GM12801 (cell line): ENCODE results near the gene CSTF2T.

ENCODE experiments used
- CTCF ChIP-seq: IDR thresholded peaks from one replicate; pipeline ENCODE4 v1.5.1; 2011; ENCODE audit warnings: control low read depth; ENCODE audit not compliant: insufficient read length; ENCODE audit errors: extremely low read depth

Gene CSTF2T

GRCh38 chr10:51698473-51699063 lies 827 bp downstream of the CSTF2T start:
- TF ChIP-seq CTCF: no peak

GRCh38 chr10:51696251-51696650 lies 3.1 kb downstream of the CSTF2T start:
- no peak for TF ChIP-seq CTCF

- no peak for TF ChIP-seq CTCF
Observed at GRCh38 chr10:51694086-51694768, 5.2 kb downstream of the CSTF2T start.

GRCh38 chr10:51691135-51691534 lies 8.3 kb downstream of the CSTF2T start:
- no peak for TF ChIP-seq CTCF

- TF ChIP-seq CTCF: no peak
Observed at GRCh38 chr10:51689536-51689935, 9.9 kb downstream of the CSTF2T start.

- no peak for TF ChIP-seq CTCF
Observed at GRCh38 chr10:51687296-51687695, 12.1 kb downstream of the CSTF2T start.

- TF ChIP-seq CTCF: no peak
Observed at GRCh38 chr10:51685768-51686167, 13.6 kb downstream of the CSTF2T start.
